HUDEP-2 (cell line): ENCODE measurements around the gene CNTNAP4.

ENCODE experiments used
- DNase-seq, 76 experiments: peaks; one replicate each; lab custom pipeline; 2025; ENCODE audit not compliant: unreplicated experiment in 76 of 76; lab: John Stamatoyannopoulos, UW

CNTNAP4 gene

DNA sequence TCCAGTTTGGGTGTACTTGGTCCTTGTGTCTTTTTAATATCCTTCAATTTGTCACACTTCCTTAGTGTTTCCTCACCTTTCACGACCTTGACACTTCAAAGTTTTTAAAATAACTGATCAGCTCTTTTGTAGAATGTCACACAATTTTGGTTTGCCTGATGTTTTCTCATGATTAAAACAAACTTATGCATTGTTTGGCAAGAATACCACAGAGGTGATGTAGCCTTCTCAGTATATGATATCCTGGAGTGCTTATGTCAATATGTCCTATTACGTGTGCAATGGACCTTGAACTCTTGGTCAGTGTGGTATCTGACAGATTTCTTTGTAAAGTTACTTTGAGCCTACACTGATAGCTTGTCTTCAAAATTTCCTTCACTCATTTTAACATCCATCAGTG, 297.4 kb downstream of the CNTNAP4 start:
- no peak for DNase-seq

DNA sequence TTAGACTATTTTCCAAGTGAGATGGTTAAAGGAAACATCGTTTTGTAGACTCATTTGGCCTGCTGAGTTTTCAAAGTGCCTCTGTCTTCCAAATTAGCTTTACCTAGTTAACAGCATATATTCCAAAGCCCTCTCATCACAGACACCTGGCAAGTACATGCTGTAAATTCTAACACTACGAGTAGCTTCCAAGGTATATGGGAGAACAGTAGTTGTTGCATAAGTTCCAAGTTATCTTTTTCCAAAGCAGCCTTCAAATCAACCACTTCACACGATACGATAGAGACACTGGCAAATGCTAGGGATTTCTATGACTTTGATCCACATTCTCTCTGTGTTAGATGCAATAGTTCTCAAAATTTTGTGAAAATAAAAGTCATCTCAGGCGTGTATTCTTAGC, 299.3 kb downstream of the CNTNAP4 start:
- DNase-seq = no peak

DNA sequence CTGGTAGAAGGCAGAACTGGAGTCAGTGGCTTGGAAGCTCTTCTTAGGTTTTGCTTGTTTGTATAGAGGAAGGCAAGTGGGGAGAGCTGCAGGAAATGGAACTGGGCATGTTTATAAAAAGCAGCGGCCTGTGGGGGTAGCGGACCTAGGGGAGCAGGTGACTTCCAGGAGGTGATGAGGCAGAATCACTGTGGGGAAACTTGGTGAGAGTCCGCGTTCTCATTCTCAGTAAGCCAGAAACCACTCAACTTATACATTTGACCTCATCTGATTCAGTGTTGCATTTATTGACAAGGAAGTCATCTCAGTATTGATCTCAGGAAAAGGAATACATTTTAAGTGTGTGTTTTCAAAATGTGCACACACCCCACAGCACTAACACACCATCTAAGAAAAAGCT, 299.8 kb downstream of the CNTNAP4 start:
- no peak for DNase-seq

DNA sequence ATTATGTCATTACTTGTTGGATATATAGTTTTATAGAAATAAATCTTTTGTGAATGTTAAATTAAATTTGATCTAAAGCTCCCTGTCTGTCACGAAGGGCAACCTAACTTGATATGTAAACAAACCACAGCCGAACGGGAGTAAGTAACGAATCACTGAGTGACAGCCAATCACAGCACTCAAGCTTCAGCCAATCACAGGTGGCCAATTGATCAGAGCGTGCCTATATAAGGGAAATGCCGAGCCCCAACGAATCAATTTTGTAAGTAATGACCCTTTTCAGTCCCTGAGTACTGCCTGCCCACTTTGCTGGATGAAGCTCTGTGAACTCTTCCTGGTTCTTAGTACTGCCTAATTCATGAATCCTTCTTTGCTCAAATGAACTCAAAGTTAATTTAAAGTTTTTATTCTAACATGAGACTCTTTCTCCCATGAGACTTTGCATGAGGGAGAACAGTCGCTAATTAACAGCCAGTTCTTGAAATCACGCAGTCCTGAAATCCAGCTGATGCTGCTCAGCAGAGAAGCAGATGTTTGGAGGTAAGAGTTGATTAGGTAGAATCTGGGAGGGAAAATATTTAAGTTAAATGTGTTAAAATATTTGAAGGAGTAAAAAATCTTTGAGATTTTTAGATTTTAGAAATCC, 302.2 kb downstream of the CNTNAP4 start:
- no peak for DNase-seq

DNA sequence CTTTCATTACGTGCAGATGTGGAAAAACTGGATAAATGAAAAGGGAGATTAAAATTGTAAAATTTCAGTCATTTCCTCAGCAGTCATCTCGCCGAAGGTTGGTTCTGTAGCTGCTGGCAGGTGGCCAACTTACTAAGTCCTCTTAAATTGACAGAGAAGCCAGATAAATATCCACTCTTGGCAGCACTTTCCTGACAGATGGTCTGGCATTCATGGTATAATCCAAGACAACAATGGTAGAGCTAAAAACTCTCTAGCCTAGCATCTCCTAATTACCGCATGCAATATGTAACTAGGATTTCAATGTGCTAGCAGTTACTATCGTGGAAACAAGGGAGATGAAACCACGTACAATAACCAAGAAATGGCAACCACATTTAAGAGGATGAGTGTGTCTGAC, 306.3 kb downstream of the CNTNAP4 start:
- DNase-seq = no peak

DNA sequence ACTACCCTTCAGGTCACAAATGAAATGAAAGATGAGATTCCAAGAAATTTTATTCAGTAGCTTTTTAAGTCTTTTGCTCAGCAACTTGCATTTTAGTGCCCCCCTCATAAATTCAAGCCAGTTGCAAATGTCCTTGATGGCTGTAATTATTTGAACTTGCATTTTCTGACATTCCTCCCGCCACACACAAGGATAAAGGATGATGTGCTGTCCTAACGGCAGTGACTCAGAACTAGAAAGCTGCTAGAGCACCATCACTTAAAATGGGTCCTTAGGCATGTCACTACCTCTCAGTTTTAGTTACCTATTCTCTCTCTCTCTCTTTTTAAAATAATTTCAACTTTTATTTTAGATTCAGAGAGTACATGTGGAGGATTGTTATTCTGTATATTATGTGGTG, 306.7 kb downstream of the CNTNAP4 start:
- no peak for DNase-seq

DNA sequence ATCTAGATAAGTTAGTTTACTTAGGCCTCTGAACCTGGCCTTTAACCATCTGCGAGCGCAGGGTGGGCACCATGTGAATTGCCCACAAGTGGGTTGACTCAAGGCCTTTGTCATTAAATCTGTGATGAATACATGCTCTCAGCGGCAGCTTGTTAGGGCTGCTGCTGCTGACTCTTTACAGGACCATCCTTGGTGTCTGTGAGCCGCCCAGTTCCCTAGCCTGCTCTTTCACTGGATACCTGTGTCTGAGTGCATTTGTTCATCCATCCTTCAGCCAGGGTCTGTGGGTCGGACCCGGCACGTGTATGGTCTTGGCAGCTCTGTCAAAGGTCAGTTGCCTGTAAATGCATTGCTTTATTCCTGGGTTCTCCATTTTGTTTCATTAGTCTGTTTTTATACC, 321.3 kb downstream of the CNTNAP4 start:
- no peak for DNase-seq

DNA sequence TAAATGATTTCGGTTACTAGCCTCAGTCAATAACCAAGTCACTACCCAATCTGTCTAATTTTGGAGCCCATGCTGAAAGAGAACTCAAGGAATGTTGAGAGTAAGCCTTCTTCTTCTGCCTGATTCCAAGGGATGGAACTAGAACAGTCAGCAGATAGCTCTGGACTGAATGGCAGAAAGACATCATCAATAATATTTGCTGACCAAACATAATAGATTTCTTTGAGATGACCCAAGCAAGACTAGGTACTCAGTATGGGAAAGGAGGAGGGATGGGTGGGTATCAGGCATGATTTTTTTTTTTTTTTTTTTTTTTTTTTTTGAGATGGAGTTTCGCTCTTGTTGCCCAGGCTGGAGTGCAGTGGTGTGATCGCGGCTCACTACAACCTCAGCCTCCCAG, 330.1 kb downstream of the CNTNAP4 start:
- DNase-seq = no peak
